T-helper 17 cell (primary cell): Measurements from ENCODE around the gene MGLL. TPM values are rescaled to one million over a fixed set of nuclear protein-coding genes. Genes with fewer than 3 reads are reported as not detected.

Source experiments
- ATAC-seq: fragments of 150-1000 bp; cut with Tn5 transposase; 2 replicates; pipeline ENCODE4 v1.10.0; 2021; ENCODE audit warnings: mild to moderate bottlenecking, moderate library complexity
- DNase-seq, 3 donors: peaks; one replicate each; pipeline versions ENCODE4 v3.0.0 to v3.0.0-alpha.2; 2020 to 2021
- H3K9me3 ChIP-seq: one replicate; pipeline ENCODE4 v1.7.0; 2013; ENCODE audit warnings: low read length, mild to moderate bottlenecking; ENCODE audit not compliant: control insufficient read depth, poor library complexity, severe bottlenecking
- H3K27ac Mint-ChIP-seq: one replicate; pipeline ENCODE4 v1.8.0; 2022; ENCODE audit warnings: mild to moderate bottlenecking, moderate library complexity, mixed read lengths
- H3K27me3 Mint-ChIP-seq: one replicate; pipeline ENCODE4 v1.8.0; 2022; ENCODE audit warnings: mixed read lengths
- H3K36me3 Mint-ChIP-seq: one replicate; pipeline ENCODE4 v1.8.0; 2022; ENCODE audit warnings: low read depth, mixed read lengths
- H3K4me1 Mint-ChIP-seq: one replicate; pipeline ENCODE4 v1.8.0; 2022; ENCODE audit warnings: mild to moderate bottlenecking, mixed read lengths
- H3K4me3 Mint-ChIP-seq: one replicate; pipeline ENCODE4 v1.8.0; 2022; ENCODE audit warnings: mild to moderate bottlenecking, moderate library complexity, mixed read lengths
- total RNA-seq, 4 donors: library from RNA in 2 of 4; stranded (reverse) in 2 of 4; gene quantifications; one replicate each; pipeline ENCODE4 v1.2.3 and lab custom pipeline; 2022 to 2026

MGLL gene
- total RNA-seq, 2 donors from 2014 or later, result 3.3 to 28.7 TPM

DNA sequence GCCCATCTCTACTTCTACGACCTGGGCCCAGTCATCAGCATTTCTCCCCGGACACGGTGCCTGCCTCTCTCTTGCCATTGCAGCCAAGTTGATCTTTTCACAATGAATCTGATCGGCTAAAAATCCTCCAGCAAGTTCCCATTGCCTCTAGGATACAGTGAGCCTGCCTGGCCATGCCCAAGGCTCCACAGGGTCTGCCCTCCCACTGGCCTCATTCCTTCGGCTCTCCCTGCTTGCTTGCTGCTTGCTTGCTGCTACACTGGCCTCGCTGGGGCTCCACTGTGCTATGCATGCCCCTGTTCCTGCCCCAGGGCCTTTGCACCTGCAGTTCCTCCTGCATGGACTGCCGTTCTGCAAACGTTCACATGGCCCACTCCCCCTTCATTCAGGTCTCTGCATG is 147.5 kb downstream of the MGLL start:
- H3K9me3 ChIP-seq, result no peaks in the 10 kb centered on the region
- peak overlapping the region; percentile 39 for H3K27ac Mint-ChIP-seq
- DNase-seq (no peak), ATAC-seq (no peak)
- no peaks in the 10 kb centered on the region for H3K27me3 Mint-ChIP-seq
- H3K36me3 Mint-ChIP-seq, result peaks cover 3% of the 10 kb centered on the region
- H3K4me3 Mint-ChIP-seq, result peak overlapping the region; percentile 94
- peaks cover 33% of the 10 kb centered on the region for H3K4me1 Mint-ChIP-seq

DNA sequence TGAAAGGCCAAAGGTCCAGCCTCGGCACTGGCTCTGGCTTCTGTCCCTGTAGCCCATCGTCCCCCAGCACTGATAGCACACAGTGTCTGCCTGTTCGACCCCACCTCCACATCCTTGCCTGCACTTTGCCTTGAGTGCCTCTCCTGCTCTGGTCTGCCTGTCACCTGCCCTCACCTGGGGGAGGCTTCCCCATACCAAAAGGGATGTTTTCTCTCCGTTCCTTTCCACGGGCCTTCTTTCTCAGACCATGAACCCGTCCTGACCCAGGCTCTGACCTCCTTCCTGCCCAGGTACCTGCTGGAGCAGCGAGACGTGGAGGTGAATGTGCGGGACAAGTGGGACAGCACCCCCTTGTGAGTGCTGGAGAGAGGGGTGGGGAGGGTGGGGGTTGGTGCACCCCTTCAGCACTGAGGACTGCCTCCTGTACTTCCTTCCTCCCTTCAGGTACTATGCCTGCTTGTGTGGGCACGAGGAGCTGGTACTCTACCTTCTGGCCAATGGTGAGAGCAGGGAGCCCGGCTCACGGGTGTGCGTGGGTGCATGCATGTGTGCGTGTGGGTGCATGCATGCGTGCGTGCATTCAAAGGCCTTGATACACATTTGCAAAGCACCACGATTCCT is 148.1 kb downstream of the MGLL start:
- Mint-ChIP-seq H3K4me3 (peak overlapping the region; percentile 94), H3K4me1 (peaks cover 33% of the 10 kb centered on the region), H3K27me3 (no peaks in the 10 kb centered on the region), H3K27ac (peak overlapping the region; percentile 95), H3K36me3 (peaks cover 3% of the 10 kb centered on the region)
- ATAC-seq (no peak), DNase-seq (no peak)
- no peaks in the 10 kb centered on the region for H3K9me3 ChIP-seq

DNA sequence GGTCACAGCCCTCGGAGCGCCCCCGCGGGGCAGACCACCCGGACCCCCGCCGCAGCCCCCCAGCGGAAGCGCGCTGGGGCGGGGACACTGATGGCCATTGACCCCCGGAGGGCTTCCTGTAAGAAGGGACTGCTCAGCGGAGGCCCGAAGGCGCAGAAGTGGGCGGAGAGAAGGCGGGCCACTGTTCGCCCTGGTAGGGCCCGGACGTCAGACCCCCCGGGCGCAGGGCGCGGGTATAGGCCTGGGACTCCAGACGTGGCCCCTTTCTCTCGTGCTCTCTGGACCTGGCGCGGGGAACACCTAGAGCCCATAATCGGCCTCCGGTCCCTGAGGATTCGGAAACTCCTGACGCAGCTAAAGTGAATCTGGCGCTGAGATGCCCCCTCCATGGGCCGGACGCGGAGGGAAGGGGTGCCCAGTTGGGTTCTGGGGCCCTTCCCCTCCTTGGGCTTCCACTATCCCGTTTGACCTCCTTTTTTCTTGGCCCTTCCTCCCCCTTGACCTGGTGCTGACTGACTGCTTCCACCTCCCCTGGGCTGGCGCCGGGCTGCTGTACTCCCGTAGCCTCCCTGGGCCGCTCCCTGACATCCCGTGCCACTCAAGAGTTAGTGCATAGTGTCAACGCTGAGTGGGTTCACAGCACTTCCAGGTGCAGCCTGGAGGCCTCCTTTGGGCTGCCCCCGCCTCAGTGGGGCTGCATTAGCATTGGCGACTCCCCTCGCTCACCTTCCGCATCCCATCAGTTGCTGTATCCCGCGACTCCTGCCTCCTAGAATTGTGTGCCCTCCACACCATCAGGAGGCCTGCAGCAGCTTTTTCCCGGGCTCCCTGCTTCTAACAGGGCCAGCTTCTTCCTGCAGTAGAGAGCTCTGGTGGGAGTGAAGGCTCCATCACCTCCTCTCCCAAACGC is 148.9 kb downstream of the MGLL start:
- H3K4me3 Mint-ChIP-seq, result peak overlapping the region; percentile 94
- peak overlapping the region; percentile 95 for H3K27ac Mint-ChIP-seq
- H3K9me3 ChIP-seq, result no peaks in the 10 kb centered on the region
- peak; percentile 27 to 53 (median 49) for DNase-seq
- ATAC-seq, result peak; percentile 59
- peaks cover 3% of the 10 kb centered on the region for H3K36me3 Mint-ChIP-seq
- H3K4me1 Mint-ChIP-seq, result peaks cover 33% of the 10 kb centered on the region
- H3K27me3 Mint-ChIP-seq, result no peaks in the 10 kb centered on the region

DNA sequence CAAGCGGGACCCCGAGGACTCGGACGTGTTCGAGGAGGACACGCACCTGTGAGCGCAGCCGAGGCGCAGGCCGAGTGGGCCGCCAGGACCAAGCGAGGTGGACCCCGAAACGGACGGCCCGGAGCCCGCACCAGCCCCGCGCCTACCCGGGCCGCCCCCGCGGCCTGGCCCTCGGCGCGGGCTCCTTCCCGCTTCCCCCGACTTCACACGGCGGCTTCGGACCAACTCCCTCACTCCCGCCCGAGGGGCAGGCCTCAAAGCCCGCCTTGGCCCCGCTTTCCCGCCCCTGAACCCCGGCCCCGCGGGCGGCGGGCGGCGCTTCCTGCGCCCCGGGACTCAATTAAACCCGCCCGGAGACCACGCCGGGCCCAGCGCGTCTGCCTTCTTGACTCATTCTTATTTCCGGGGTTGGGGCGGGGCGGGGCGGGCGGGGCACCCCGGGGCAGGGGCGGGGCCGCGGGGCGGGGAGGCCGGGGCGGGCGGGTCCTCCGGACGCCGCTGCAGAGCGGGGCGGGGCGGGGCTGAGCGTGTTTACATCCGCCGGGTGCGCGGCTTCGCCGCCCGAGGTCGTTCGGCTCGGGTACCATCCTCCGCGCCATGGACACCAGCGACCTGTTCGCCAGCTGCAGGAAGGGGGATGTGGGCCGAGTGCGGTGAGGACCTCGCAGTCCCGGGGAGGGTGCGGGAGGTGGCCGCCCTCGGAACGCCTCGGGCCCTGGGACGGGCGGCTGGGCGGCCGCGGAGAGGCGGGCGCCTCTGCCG is 149.7 kb downstream of the MGLL start, which contains the start of gene ABTB1:
ABTB1 (plus strand) TSS at position 524 of the 762 bp plus-strand sequence; CDS start at position 598, 74 bp downstream.
- peaks cover 33% of the 10 kb centered on the region for H3K4me1 Mint-ChIP-seq
- H3K4me3 Mint-ChIP-seq, result peak within 1 kb of the TSS; percentile 94
- H3K27ac Mint-ChIP-seq, result peak within 1 kb of the TSS; percentile 95
- DNase-seq, result peak; percentile 76 to 88 (median 86)
- no peaks in the 10 kb centered on the region for H3K27me3 Mint-ChIP-seq
- H3K9me3 ChIP-seq, result no peaks in the 10 kb centered on the region
- peak; percentile 91 for ATAC-seq
- H3K36me3 Mint-ChIP-seq, result peaks cover 1% of the 10 kb centered on the region

- H3K27me3 Mint-ChIP-seq, result no peaks in the 10 kb centered on the region
Observed at GRCh38 chr3:127671523-127672428, 150.5 kb downstream of the MGLL start.

DNA sequence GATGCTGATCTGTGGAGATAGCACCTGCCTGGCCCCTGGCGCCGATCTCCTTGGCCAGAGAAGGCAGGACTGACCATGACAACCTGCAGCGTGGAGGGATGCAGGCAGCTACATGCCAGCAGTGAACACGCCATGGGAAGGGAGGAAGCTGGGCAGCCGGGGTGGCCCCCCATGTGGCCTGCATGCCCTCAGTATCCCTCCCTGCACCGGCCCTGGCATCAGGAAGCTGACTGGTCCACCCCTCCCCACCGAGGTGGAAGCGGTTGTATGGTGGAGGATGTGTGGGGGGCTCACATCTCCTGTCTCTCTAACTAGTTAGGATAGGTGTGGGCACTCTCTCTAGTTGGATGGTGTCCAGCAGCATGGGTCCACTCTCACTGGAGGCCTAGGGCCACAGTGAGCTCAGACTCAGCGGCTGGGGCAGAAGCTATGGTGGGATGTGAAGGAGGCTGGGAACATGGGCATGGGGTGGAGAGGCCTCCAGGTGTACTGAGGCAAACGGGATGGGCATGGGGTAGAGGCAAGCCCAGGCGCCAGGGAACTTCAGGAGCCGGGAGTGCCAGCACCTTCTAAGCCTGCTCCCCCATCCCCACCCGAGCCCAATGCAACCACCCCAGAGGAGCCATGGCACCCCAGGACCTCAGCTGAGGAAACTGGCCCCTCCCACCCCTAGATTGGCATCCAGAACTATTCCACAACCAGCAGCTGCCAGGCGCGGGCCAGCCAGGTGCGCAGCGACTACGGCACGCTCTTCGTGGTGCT is 151.4 kb downstream of the MGLL start:
- DNase-seq (no peak), ATAC-seq (no peak)
- peaks cover 29% of the 10 kb centered on the region for H3K4me1 Mint-ChIP-seq
- no peaks in the 10 kb centered on the region for H3K27me3 Mint-ChIP-seq
- peak overlapping the region; percentile 90 for H3K4me3 Mint-ChIP-seq
- no peaks in the 10 kb centered on the region for H3K9me3 ChIP-seq
- peak overlapping the region; percentile 93 for H3K27ac Mint-ChIP-seq
- H3K36me3 Mint-ChIP-seq, result no peaks in the 10 kb centered on the region

More at GRCh38 chr3:127671523-127672428, 150.5 kb downstream of the MGLL start:
- Mint-ChIP-seq H3K36me3 (no peaks in the 10 kb centered on the region), H3K4me1 (peaks cover 33% of the 10 kb centered on the region), H3K27ac (peak overlapping the region; percentile 93), H3K4me3 (peak overlapping the region; percentile 90)
- DNase-seq (no peak), ATAC-seq (peak; percentile 10)
- no peaks in the 10 kb centered on the region for H3K9me3 ChIP-seq

GRCh38 chr3:127670229-127670559 is 152.1 kb downstream of the MGLL start:
- DNase-seq, result no peak
- Mint-ChIP-seq H3K36me3 (no peaks in the 10 kb centered on the region), H3K27me3 (no peaks in the 10 kb centered on the region), H3K27ac (no peak overlapping the region), H3K4me1 (peaks cover 27% of the 10 kb centered on the region), H3K4me3 (no peak overlapping the region)
- no peaks in the 10 kb centered on the region for H3K9me3 ChIP-seq
- ATAC-seq, result no peak

DNA sequence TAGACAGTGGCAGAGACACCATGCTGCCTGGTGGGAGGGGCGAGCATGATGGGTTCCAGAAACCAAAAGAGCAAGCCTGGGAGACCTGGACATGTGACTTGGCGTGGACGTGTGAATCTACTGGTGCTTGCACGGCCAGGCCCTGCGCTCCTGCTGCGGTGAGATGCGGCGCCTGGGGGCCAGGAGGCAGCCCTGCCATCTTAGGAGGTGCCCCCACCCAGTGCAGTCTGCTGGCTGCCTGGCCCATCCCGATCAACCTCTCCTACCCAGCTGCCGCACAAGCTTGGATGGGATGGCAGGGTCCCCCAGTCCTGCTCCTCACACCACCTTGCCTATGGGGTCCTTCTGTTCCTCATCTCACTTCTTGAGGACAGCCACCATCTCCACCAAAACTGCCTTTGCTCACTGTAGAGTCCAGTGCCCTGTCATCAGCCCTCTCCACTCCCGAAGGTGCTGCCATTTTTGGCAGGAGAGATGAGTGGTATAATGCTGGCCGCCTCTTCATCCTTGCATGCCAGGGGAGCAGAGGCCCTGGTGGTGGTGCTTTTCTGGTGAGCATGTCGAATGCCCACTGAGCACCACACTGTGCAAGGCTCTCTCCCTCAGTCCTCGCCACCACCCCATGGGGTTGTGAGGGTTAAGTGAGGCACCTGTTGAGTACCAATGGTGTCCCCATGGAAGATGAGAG is 152.6 kb downstream of the MGLL start:
- no peak overlapping the region for H3K27ac Mint-ChIP-seq
- no peak overlapping the region for H3K4me3 Mint-ChIP-seq
- no peaks in the 10 kb centered on the region for H3K9me3 ChIP-seq
- H3K36me3 Mint-ChIP-seq, result no peaks in the 10 kb centered on the region
- ATAC-seq, result no peak
- no peak for DNase-seq
- no peaks in the 10 kb centered on the region for H3K27me3 Mint-ChIP-seq
- H3K4me1 Mint-ChIP-seq, result peaks cover 26% of the 10 kb centered on the region

DNA sequence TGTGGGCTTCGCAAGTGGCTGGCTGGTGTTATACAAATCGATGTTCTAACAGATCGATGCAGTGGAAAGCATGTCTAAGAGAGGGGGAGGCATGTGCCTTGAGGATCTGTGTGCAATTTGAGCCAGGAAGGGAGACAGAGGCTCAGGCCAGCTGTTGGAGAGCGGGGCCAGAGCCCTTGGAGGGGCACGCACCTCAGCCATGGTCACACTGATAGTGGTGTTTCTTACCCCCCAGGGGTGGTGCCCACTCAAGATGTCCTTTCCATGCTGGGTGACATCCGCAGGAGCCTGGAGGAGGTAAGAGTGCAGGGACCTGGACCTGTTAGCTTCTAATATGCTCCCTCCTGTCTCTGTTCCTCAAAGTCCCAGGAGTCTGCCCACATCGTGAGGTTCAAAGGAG is 153.4 kb downstream of the MGLL start:
- peaks cover 19% of the 10 kb centered on the region for H3K4me1 Mint-ChIP-seq
- H3K36me3 Mint-ChIP-seq, result no peaks in the 10 kb centered on the region
- ATAC-seq (no peak), DNase-seq (no peak)
- no peaks in the 10 kb centered on the region for H3K27me3 Mint-ChIP-seq
- H3K4me3 Mint-ChIP-seq, result no peak overlapping the region
- H3K27ac Mint-ChIP-seq, result no peak overlapping the region
- no peaks in the 10 kb centered on the region for H3K9me3 ChIP-seq

DNA sequence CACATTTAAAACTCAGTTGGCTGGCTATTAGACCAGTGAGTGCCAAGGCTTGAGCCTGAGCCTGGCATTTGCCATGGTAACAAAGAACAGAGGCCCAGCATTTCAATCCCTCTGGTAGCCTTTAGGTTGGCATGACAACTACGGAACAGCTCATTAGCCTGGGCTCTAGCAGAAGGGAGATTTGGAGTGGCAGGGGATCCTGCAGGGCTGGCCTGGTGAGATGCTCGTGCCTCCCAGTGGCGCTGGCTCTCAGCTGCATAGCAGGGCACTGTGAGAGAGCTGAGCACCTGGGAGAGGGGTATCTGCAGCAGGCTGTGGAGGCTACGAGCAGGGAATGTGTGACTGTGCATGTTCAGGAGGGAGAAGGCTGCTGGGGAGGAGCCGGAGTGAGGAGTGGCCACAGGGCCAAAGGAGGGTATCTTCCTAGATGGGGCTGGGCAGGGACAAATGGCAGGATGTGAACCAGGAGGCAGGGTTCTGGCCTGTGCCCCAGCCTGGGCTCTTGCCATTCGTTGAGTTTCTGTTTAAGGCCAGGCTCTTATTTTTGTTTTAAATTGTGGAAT is 155.1 kb downstream of the MGLL start:
- Mint-ChIP-seq H3K4me1 (peaks cover 15% of the 10 kb centered on the region), H3K27me3 (no peaks in the 10 kb centered on the region), H3K4me3 (no peak overlapping the region), H3K36me3 (no peaks in the 10 kb centered on the region), H3K27ac (no peak overlapping the region)
- H3K9me3 ChIP-seq, result no peaks in the 10 kb centered on the region
- ATAC-seq (no peak), DNase-seq (no peak)

DNA sequence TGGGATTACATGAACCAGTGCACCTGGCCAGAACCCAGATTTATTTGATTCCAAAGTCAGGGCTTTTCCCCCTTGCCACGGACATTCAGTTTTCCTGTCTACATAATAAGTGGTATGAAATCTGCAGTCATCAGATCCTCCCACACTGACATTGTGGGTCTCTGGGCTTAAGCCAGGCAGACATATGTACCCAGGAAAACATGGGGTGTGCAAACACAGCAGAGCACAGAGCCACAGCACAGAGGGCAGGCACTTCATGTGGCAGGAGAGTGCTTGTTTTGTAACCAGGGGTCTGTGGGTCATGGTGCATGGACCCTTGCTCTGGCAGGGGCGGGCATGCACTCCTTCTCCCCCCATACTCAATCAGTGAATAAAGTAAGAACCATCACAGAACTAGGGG is 155.6 kb downstream of the MGLL start:
- ATAC-seq (no peak), DNase-seq (no peak)
- no peak overlapping the region for H3K4me3 Mint-ChIP-seq
- H3K27ac Mint-ChIP-seq, result no peak overlapping the region
- no peaks in the 10 kb centered on the region for H3K9me3 ChIP-seq
- H3K36me3 Mint-ChIP-seq, result no peaks in the 10 kb centered on the region
- H3K4me1 Mint-ChIP-seq, result peaks cover 13% of the 10 kb centered on the region
- H3K27me3 Mint-ChIP-seq, result no peaks in the 10 kb centered on the region
